NT2/D1 (cell line): Measurements from ENCODE around the gene LMO2.
"Not testable (repeated sequence)": the region's sequence is repeated elsewhere in the genome, so short reads cannot be mapped to it uniquely, and the experiment has no call there.

Experiments
- SUZ12 ChIP-seq: IDR thresholded peaks from 2 replicates; pipeline ENCODE4 v1.6.1; 2011; ENCODE audit not compliant: insufficient read length, insufficient read depth; ENCODE audit errors: extremely low read depth
- YY1 ChIP-seq: IDR thresholded peaks from 2 replicates; pipeline ENCODE4 v1.6.1; 2011; ENCODE audit not compliant: insufficient read length, insufficient read depth

GRCh38 chr11:33837334-33837733 lies 54.5 kb downstream of the LMO2 start:
- TF ChIP-seq YY1, SUZ12: not testable (repeated sequence)
